ENCODE data around the gene STAG3.
"Not testable (repeated sequence)": the region's sequence is repeated elsewhere in the genome, so short reads cannot be mapped to it uniquely, and the experiment has no call there.

- TF ChIP-seq, protein P1, sequence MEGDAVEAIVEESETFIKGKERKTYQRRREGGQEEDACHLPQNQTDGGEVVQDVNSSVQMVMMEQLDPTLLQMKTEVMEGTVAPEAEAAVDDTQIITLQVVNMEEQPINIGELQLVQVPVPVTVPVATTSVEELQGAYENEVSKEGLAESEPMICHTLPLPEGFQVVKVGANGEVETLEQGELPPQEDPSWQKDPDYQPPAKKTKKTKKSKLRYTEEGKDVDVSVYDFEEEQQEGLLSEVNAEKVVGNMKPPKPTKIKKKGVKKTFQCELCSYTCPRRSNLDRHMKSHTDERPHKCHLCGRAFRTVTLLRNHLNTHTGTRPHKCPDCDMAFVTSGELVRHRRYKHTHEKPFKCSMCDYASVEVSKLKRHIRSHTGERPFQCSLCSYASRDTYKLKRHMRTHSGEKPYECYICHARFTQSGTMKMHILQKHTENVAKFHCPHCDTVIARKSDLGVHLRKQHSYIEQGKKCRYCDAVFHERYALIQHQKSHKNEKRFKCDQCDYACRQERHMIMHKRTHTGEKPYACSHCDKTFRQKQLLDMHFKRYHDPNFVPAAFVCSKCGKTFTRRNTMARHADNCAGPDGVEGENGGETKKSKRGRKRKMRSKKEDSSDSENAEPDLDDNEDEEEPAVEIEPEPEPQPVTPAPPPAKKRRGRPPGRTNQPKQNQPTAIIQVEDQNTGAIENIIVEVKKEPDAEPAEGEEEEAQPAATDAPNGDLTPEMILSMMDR (IDR thresholded peaks at IDR 0.05; ENCODE audit: low read depth, low read length) = not testable (repeated sequence)
- TF ChIP-seq EZH2phosphoT487 (IDR thresholded peaks at IDR 0.05; ENCODE audit: low read depth) = not testable (repeated sequence)
Measured at GRCh38 chr7:100239975-100240374, 62.3 kb downstream of the STAG3 start.

All from OCI-LY3 (cell line).